GM12873 (cell line): Measurements from ENCODE around the gene GLRA1.

Experiments
- TF ChIP-seq, protein P1 (sequence below): IDR thresholded peaks from 2 replicates; pipeline ENCODE4 v1.5.1; 2012; ENCODE audit warnings: low read depth, mild to moderate bottlenecking, moderate library complexity, low read length, control low read depth; ENCODE audit not compliant: insufficient read depth; ENCODE audit errors: missing control alignments

GLRA1 gene

DNA sequence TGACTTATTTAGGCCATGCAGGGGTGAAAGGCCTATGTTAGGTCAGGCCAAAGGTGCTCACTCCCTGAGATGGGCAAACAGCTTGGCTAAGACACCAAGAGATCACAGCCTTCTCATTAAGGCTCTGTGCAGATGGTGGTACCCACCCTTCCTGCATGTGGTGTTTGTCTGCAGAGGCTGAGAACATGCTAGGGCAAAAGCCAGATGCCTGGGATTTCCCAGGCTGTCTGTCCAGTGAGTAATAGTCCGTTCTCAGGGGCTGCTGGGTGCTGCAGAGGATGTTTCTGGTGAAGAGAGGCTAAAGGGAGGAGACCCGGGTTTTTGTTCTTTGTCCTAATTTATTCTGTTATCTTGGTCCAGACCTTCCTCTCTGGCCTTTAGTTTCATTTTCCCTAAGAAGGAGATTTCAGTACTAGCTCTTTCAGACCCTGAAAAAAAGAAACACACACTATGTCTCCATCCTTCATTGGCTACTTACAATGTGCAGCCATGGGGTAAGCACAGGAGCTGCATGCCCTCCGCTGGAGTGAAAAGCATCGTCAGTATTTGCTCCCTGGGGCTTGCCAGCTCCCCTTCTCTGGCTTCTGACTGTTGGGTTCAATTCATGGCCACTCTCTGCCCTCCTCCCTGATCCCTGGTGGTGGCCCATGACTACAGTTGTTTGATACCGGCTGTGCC lies 23.4 kb upstream of the GLRA1 start:
- TF ChIP-seq, protein P1, sequence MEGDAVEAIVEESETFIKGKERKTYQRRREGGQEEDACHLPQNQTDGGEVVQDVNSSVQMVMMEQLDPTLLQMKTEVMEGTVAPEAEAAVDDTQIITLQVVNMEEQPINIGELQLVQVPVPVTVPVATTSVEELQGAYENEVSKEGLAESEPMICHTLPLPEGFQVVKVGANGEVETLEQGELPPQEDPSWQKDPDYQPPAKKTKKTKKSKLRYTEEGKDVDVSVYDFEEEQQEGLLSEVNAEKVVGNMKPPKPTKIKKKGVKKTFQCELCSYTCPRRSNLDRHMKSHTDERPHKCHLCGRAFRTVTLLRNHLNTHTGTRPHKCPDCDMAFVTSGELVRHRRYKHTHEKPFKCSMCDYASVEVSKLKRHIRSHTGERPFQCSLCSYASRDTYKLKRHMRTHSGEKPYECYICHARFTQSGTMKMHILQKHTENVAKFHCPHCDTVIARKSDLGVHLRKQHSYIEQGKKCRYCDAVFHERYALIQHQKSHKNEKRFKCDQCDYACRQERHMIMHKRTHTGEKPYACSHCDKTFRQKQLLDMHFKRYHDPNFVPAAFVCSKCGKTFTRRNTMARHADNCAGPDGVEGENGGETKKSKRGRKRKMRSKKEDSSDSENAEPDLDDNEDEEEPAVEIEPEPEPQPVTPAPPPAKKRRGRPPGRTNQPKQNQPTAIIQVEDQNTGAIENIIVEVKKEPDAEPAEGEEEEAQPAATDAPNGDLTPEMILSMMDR: no peak

DNA sequence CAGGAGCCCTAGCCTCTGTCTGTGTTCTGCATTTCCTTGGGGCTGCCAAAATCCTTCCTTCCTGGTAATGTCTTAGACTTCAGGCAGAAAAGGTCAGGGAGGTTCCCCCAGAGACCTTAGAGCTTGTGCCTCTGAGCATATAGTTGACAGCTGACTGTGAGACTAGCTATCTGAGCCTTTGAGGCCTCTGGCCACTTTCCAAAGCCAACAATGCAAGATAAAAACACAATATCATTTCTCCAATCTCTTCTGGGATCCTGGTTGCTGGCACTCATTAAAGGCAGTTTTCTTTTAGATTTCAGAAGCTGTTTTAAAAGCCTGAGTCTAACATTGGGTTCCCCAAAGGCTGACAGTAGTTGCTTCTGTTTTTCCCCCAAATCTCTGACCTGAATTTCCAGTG lies 13.2 kb upstream of the GLRA1 start:
- TF ChIP-seq, protein P1: no peak

DNA sequence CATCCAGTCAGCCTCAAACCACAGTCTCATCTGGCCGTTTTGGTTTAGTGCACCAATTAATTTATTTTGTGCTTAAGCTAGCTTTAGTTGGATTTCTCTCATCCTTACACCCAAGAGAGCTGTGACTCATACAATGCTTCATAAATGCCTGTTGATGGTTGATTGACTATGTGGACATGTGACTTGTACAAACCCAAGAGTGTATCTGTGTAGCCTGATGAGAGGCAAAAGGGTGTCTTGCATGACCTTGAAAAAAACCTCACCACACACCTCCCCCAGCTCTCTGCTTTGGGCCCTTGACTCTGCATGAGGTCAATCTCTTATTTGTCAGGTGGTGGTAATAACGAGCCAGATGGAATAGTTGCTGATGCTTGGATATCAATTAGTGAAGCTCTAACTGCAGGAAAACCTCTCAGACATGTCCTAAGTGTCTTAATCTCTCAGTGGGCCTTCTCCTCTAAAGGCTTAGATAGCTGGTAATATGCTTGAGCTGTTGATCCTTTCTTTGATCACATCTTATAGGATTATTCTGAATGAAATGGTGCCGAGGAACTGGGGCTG lies 10.6 kb upstream of the GLRA1 start:
- TF ChIP-seq, protein P1: no peak

DNA sequence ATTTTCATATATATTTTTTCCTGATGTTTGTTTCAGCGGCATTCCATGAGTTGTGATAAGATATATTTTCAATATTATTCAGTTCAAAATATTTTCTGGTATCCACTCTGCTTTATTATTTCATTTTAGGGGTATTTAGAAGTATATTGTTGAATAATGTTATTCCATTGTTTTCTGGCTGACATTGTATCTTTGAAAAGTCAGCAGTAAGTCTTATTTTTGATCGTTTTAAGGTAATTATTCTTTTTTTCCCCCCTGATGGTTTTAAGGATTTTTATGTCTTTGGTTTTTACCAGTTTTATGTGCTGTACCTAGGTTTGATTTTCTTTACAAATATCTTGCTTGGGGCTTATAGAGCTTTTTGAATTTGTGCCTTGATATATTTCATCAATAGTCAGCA lies 6.6 kb upstream of the GLRA1 start:
- TF ChIP-seq, protein P1: no peak

DNA sequence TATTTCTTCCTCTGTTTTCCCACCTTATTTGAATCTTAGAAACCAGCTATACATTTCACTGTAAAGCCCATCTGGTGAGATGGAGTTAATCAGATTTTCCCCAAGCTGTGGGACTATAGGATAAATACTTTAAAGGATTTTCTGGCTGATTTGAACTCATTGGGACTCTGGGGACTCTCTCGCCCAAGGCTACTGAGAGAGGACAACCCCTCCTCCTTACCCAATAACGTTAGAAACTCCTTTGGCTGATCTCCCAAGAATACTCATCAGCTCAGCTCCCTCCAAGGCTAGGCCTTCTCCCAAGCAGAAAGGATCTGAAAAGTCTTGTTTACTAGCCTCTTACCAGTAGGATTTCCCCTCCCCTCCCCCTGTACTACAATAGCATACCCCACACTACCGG lies 1.5 kb upstream of the GLRA1 start:
- TF ChIP-seq, protein P1: no peak

DNA sequence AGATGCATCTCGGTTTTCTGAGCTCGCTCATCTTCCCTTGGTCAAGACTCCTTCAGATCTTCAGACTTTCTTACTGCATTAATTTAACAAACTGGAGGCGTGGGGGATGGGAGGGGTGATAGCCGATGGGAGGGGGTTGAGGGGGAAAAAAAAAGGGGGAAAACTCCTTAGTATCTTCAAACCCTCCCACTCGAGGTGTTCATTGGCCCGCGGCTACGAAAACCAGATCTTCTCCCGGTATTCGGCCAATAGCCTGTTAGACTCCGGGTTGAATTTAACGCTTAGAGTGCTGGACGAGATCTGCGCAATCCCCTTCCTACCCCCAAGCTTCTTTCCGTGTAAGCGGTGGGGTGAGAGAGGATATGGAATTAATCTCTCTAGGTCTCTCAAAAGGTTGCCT lies 689 bp upstream of the GLRA1 start:
- TF ChIP-seq, protein P1: no peak

DNA sequence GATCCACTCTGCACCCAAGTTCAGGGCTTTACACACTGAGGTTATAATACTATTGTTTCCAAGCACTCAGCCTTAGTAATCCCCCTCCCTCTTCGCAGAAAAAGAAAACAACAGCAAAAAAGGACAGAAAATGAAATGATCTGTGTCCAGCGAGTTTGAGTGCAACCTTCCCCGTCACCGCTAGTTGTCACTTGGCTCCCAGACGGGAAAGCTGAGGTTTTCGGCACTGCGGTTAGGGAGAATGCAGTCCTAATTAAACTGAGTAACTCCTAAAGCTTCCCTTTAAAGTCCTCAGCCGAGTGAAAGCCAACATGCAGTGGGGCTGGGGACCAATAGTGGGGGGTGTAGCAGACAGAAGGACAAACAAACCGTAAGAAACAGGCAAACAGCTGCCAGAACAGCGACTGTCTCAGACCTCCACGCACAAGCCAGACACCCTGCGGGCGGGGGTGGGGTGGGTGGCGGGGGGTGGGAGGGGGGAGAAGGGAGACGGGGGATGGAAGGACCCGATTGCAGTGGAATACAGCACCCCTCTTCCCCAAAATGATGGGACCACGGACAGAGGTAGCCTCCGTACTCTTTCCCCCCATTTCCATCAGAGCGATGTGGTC lies 680 bp downstream of the GLRA1 start:
- TF ChIP-seq, protein P1: peak; percentile 38
